Measurements from ENCODE around the gene TENT4A. TPM values are rescaled to one million over a fixed set of nuclear protein-coding genes. Genes with fewer than 3 reads are reported as not detected.

The TENT4A gene
- total RNA-seq, 1 donor from 2014 or later = 16.1 TPM

GRCh38 chr5:6720561-6720921 is 7.3 kb downstream of the TENT4A start:
- H3K4me3 ChIP-seq (ENCODE audit: low read depth, low read length) = no peak overlapping the region
- no peak for TF ChIP-seq CTCF (conservative IDR thresholded peaks at IDR 0.05; ENCODE audit: low read depth, low read length)
- no peak for DNase-seq (ENCODE audit: low read depth)

- H3K4me3 ChIP-seq (ENCODE audit: low read depth, low read length) = no peak overlapping the region
- no peak for DNase-seq (ENCODE audit: low read depth)
- TF ChIP-seq CTCF (conservative IDR thresholded peaks at IDR 0.05; ENCODE audit: low read depth, low read length) = no peak
Measured at GRCh38 chr5:6721442-6721841, 8.2 kb downstream of the TENT4A start.

GRCh38 chr5:6722015-6722414 is 8.8 kb downstream of the TENT4A start:
- H3K4me3 ChIP-seq (ENCODE audit: low read depth, low read length) = no peak overlapping the region
- no peak for DNase-seq (ENCODE audit: low read depth)
- no peak for TF ChIP-seq CTCF (conservative IDR thresholded peaks at IDR 0.05; ENCODE audit: low read depth, low read length)

- DNase-seq (ENCODE audit: low read depth) = no peak
- H3K4me3 ChIP-seq (ENCODE audit: low read depth, low read length) = no peak overlapping the region
- TF ChIP-seq CTCF (conservative IDR thresholded peaks at IDR 0.05; ENCODE audit: low read depth, low read length) = no peak
Measured at GRCh38 chr5:6723122-6723815, 10.0 kb downstream of the TENT4A start.

GRCh38 chr5:6723816-6724300 is 10.6 kb downstream of the TENT4A start:
- no peak for TF ChIP-seq CTCF (conservative IDR thresholded peaks at IDR 0.05; ENCODE audit: low read depth, low read length)
- no peak for DNase-seq (ENCODE audit: low read depth)
- no peak overlapping the region for H3K4me3 ChIP-seq (ENCODE audit: low read depth, low read length)

- DNase-seq (ENCODE audit: low read depth) = no peak
- no peak for TF ChIP-seq CTCF (conservative IDR thresholded peaks at IDR 0.05; ENCODE audit: low read depth, low read length)
- no peak overlapping the region for H3K4me3 ChIP-seq (ENCODE audit: low read depth, low read length)
Measured at GRCh38 chr5:6724321-6724929, 11.2 kb downstream of the TENT4A start.

- DNase-seq (ENCODE audit: low read depth) = no peak
- TF ChIP-seq CTCF (conservative IDR thresholded peaks at IDR 0.05; ENCODE audit: low read depth, low read length) = no peak
- no peak overlapping the region for H3K4me3 ChIP-seq (ENCODE audit: low read depth, low read length)
Measured at GRCh38 chr5:6725421-6725820, 12.2 kb downstream of the TENT4A start.

Data from epithelial cell of proximal tubule (primary cell).